HepG2 (cell line): ENCODE data around the gene CABP4. TPM values are rescaled to one million over a fixed set of nuclear protein-coding genes. Genes with fewer than 3 reads are reported as not detected.
A peak's percentile ranks its signal among the peaks of the same experiment; 100 is the strongest.

ENCODE experiments used
- ATAC-seq: fragments of 200-7000 bp; cut with Tn5 transposase; 3 replicates; pipeline ENCODE4 v1.9.1; 2020; ENCODE audit warnings: mild to moderate bottlenecking, moderate library complexity
- BruUV-seq: library from RNA; stranded (reverse); fragments of 400-500 nt; replicated peaks from 2 replicates; lab custom pipeline; 2021; lab: Mats Ljungman, UMichigan
- CTCF ChIA-PET: fragments of 300-600 bp; formaldehyde crosslinking; extraction: SDS; loops from one replicate; lab custom pipeline; 2021; ENCODE audit warnings: low total read pairs, inconsistent platforms, low intra/inter-chr PET ratio; lab: Yijun Ruan, JAX
- POLR2A ChIA-PET: fragments of 350-600 bp; sonication (Branson Sonifier 250); formaldehyde crosslinking; loops from one replicate; lab custom pipeline; 2020; ENCODE audit warnings: antibody characterized with exemption, inconsistent platforms; lab: Yijun Ruan, JAX
- DNase-seq: peaks from one replicate; pipeline ENCODE4 v3.0.0-alpha.2; 2015; ENCODE audit warnings: low spot score
- FAIRE-seq: peaks from 3 replicates; lab custom pipeline; 2011; peaks lifted over from hg19 to GRCh38; lab: Jason Lieb, UNC
- H2AFZ ChIP-seq: one replicate; pipeline ENCODE4 v1.6.1; 2011; ENCODE audit warnings: low read length, inconsistent platforms
- H3K27ac ChIP-seq: fragments of 300-600 bp; 3 replicates; pipeline ENCODE4 v1.8.0; 2011; ENCODE audit warnings: mixed run types, mild to moderate bottlenecking, mixed read lengths, low read length, inconsistent platforms; ENCODE audit not compliant: insufficient read depth; ENCODE audit errors: extremely low read length
- H3K27me3 ChIP-seq, 2 experiments: fragments of 200-600 bp in 1 of 2; 2 replicates in 1 of 2; 3 replicates in 1 of 2; pipeline versions ENCODE4 v1.6.0 to v1.8.0; 2011; ENCODE audit warnings: low read length in 2 of 2, mild to moderate bottlenecking in 2 of 2, moderate library complexity in 2 of 2, inconsistent platforms in 1 of 2; ENCODE audit not compliant: insufficient read depth in 2 of 2, control insufficient read depth in 1 of 2
- H3K36me3 ChIP-seq, 2 experiments: fragments of 200-600 bp in 1 of 2; replicated peaks in 1 of 2; 2 replicates in 1 of 2; 3 replicates in 1 of 2; pipeline versions ENCODE4 v1.5.1 to v1.8.0; 2011; ENCODE audit warnings: low read length in 2 of 2, inconsistent platforms in 1 of 2; ENCODE audit not compliant: insufficient read depth in 2 of 2, control insufficient read depth in 1 of 2
- H3K4me1 ChIP-seq: 2 replicates; pipeline ENCODE4 v1.5.1; 2012; ENCODE audit warnings: low read length, inconsistent platforms; ENCODE audit not compliant: insufficient read depth
- H3K4me2 ChIP-seq: 2 replicates; pipeline ENCODE4 v1.6.0; 2011; ENCODE audit warnings: low read depth, low read length, inconsistent platforms
- H3K4me3 ChIP-seq, 3 experiments: fragments of 200-600 bp in 1 of 3; sonication (generic), shearing (Covaris generic) in 1 of 3; replicated peaks in 1 of 3; 2 replicates each; pipeline ENCODE4 v1.5.1; 2011 to 2016; ENCODE audit warnings: low read length in 3 of 3, inconsistent platforms in 2 of 3, low read depth in 2 of 3, mild to moderate bottlenecking in 2 of 3, control low read depth in 1 of 3, mixed read lengths in 1 of 3; ENCODE audit not compliant: insufficient read depth in 1 of 3
- H3K79me2 ChIP-seq: one replicate; pipeline ENCODE4 v1.6.1; 2011; ENCODE audit warnings: low read length, inconsistent platforms; ENCODE audit not compliant: insufficient read depth
- H3K9ac ChIP-seq: 2 replicates; pipeline ENCODE4 v1.6.0; 2011; ENCODE audit warnings: mild to moderate bottlenecking, low read depth, low read length, inconsistent platforms; ENCODE audit not compliant: insufficient read depth
- H3K9me3 ChIP-seq: 2 replicates; pipeline ENCODE4 v1.5.1; 2012; ENCODE audit warnings: mild to moderate bottlenecking, low read length
- H4K20me1 ChIP-seq: 2 replicates; pipeline ENCODE4 v1.6.0; 2011; ENCODE audit warnings: inconsistent platforms, mild to moderate bottlenecking, low read length, moderate library complexity; ENCODE audit not compliant: insufficient read depth
- HIC2 ChIP-seq: sonication (generic); formaldehyde crosslinking; IDR thresholded peaks from 2 replicates; pipeline ENCODE4 v1.9.0; 2022; ENCODE audit warnings: low read depth, missing genetic modification reagents
- ZNF143 ChIP-seq: sonication (generic); formaldehyde crosslinking; IDR thresholded peaks from 2 replicates; pipeline ENCODE4 v1.4.0; 2020; ENCODE audit warnings: missing genetic modification reagents
- WGBS: methylation state at CpG from one replicate; pipeline ENCODE4 v1.1.6; 2017; ENCODE audit warnings: low lambda C conversion rate; 5-methylcytosine and 5-hydroxymethylcytosine counted together
- in situ Hi-C: cut with HindIII; loops from 2 replicates; pipeline ENCODE4 v1.10.0; 2017; ENCODE audit warnings: low pct_unique_long_range_greater_than_20kb; ENCODE audit not compliant: extremely low pct_ligation_motif_present
- intact Hi-C: fragments of 100-400 bp; cut with micrococcal nuclease; formaldehyde crosslinking; loops from one replicate; pipeline ENCODE4 v1.10.0; 2022; ENCODE audit not compliant: unreplicated experiment
- polyA plus RNA-seq, 8 experiments: library from polyadenylated mRNA; depleted of rRNA in 3 of 8; stranded (reverse) in 7 of 8; unstranded in 1 of 8; fragments of >200 nt; fragmentation: Illumina TruSeq in 4 of 8; extraction: Trizol in 4 of 8; gene quantifications; 2 replicates each; pipeline versions ENCODE4 v1.2.1 to v1.2.3, GENCODE V29; 2011 to 2016; ENCODE audit warnings: low read depth in 4 of 8, missing spikeins in 1 of 8, mixed read lengths in 1 of 8; ENCODE audit not compliant: insufficient read depth in 1 of 8
- total RNA-seq, 5 experiments: library from RNA; depleted of rRNA; stranded (reverse); fragments of >200 nt; fragmentation: Illumina TruSeq; extraction: Trizol; gene quantifications; 2 replicates each; pipeline ENCODE4 v1.2.3, GENCODE V29; 2016; ENCODE audit warnings: low read depth in 1 of 5
- TF ChIP-seq, protein P1 (sequence below): sonication (generic); formaldehyde crosslinking; IDR thresholded peaks from 2 replicates; pipeline ENCODE4 v1.5.1; 2020; ENCODE audit warnings: mild to moderate bottlenecking, missing genetic modification reagents, moderate library complexity

Gene CABP4
- total and polyA plus RNA-seq, 2 of the 13 experiments (the other 11 are each of a cell fraction or from before 2014, with no cell fraction given): not detected

GRCh38 chr11:67423891-67424613 is 31.1 kb upstream of the CABP4 start:
- H3K27me3 ChIP-seq: peaks cover 1 to 9% of the 10 kb centered on the region in 2 experiments; a peak in 2 of 5 replicates
- H3K27ac ChIP-seq: no peak overlapping the region
- no peak for DNase-seq
- peaks cover 8% of the 10 kb centered on the region for H3K79me2 ChIP-seq
- peaks cover 54% of the 10 kb centered on the region for H3K4me1 ChIP-seq
- no peak overlapping the region for H3K4me2 ChIP-seq
- no peak overlapping the region for H2AFZ ChIP-seq
- FAIRE-seq: no peak
- BruUV-seq: no TSS peak
- H4K20me1 ChIP-seq: no peaks in the 10 kb centered on the region
- POLR2A ChIA-PET: interaction anchor here (0.6 to 7.4 kb wide), 6 partner anchors 20 to 50 kb away, joined by 3 to 78 read pairs (median 4); partner anchors contain the start of genes CLCF1, CORO1B, PPP1CA and TBC1D10C
- intact Hi-C loops (no loop called here), in situ Hi-C loops (no loop called here)
- no peaks in the 10 kb centered on the region for H3K9me3 ChIP-seq
- H3K9ac ChIP-seq: no peak overlapping the region
- H3K4me3 ChIP-seq: no peak overlapping the region
- WGBS: 59% methylated on average over 10 of the region's 34 CpGs
- no peak for TF ChIP-seq ZNF143 (CRISPR knock-in tag)
- TF ChIP-seq, protein P1, sequence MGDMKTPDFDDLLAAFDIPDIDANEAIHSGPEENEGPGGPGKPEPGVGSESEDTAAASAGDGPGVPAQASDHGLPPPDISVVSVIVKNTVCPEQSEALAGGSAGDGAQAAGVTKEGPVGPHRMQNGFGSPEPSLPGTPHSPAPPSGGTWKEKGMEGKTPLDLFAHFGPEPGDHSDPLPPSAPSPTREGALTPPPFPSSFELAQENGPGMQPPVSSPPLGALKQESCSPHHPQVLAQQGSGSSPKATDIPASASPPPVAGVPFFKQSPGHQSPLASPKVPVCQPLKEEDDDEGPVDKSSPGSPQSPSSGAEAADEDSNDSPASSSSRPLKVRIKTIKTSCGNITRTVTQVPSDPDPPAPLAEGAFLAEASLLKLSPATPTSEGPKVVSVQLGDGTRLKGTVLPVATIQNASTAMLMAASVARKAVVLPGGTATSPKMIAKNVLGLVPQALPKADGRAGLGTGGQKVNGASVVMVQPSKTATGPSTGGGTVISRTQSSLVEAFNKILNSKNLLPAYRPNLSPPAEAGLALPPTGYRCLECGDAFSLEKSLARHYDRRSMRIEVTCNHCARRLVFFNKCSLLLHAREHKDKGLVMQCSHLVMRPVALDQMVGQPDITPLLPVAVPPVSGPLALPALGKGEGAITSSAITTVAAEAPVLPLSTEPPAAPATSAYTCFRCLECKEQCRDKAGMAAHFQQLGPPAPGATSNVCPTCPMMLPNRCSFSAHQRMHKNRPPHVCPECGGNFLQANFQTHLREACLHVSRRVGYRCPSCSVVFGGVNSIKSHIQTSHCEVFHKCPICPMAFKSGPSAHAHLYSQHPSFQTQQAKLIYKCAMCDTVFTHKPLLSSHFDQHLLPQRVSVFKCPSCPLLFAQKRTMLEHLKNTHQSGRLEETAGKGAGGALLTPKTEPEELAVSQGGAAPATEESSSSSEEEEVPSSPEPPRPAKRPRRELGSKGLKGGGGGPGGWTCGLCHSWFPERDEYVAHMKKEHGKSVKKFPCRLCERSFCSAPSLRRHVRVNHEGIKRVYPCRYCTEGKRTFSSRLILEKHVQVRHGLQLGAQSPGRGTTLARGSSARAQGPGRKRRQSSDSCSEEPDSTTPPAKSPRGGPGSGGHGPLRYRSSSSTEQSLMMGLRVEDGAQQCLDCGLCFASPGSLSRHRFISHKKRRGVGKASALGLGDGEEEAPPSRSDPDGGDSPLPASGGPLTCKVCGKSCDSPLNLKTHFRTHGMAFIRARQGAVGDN (CRISPR knock-in tag): peak; percentile 29; the same call in 1 of the 2 replicates
- peak; percentile 86 for TF ChIP-seq HIC2
- CTCF ChIA-PET: no interaction called here
- ATAC-seq: no peak
- no peaks in the 10 kb centered on the region for H3K36me3 ChIP-seq
